ENCODE results near the gene ZSWIM1.
A peak's percentile ranks its signal among the peaks of the same experiment; 100 is the strongest.
"Not testable (repeated sequence)": the region's sequence is repeated elsewhere in the genome, so short reads cannot be mapped to it uniquely, and the experiment has no call there.

The ZSWIM1 gene

DNA sequence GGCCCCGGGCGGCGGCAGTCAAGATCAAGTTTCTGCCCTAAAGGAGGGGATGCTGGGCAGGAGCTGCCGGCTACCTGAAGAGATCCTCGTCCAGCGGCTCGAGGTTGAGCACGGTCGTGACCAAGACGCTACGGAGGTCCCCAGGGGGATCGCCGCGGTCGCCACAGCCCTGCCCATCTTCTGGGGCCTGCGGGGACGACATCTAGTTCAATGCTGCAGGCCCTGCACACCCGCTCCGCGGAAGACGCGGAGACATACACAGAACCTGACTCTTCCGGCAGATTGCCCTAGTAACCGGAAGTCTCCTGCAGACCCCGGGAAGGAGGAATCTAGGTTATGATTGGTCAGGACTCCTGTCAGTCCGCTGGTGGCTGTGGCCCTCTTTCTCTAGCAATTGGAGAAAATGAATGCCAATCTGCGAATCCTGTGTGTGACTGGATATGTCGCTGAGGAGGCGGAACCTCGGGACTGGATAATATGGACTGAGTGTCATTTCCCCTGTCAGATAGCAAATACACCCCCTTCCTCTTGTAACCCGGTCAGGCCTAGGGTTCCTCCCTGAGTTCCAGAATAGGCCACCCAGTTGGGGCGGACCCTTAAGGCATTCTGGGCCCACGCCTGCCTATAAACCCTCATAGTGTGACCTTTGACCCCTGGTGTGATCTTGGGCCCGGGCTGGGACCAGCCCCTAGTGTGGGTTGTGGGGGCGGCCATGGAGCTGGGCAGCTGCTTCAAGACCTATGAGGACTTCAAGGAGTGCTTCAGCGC, 23.7 kb upstream of the ZSWIM1 start, which contains the start of the genes ACOT8 and ZSWIM3:
Gene ACOT8 (minus strand): TSS at position 279 of the 768 bp plus-strand sequence. CDS start 77 bp downstream, at position 202.
Gene ZSWIM3 (plus strand): TSS at position 501 of the 768 bp plus-strand sequence. CDS start 212 bp downstream, at position 713.
- DNase-seq: peak; percentile 95

DNA sequence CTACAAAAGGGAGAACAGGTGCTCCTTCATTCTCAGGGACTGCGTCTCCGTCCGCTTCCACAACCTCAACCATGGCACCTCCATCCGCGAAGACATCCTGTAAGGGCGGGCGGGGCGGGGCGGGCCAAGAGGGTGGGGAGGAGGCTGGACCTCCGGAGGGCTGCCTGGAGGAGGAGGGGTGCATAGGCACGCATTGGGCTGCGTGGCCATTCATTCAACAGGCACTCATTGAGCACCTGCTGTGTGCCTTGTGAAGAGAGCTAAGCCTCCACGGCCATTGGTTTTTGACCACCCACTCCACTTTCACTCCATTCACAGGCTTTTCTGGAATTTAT, 23.2 kb upstream of the ZSWIM1 start:
- peak; percentile 57 for DNase-seq

DNA sequence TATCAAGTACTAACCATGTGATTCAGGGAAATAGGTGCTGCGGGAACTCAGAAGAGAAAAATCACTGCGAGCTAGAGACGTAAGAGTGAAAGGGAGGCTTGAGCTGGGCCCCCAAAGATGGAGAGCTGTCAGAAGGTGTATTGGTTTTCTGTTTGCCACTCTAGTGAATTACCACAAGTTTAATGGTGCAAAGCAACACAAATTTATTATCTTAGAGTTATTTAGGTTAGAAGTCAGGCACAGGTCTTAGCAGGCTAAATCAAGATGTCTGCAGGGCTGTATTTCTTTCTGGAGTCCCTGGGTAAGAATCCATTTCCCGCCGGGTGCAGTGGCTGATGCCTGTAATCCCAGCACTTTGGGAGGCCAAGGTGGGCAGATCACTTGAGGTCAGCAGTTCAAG, 21.1 kb upstream of the ZSWIM1 start:
- no peak for DNase-seq

DNA sequence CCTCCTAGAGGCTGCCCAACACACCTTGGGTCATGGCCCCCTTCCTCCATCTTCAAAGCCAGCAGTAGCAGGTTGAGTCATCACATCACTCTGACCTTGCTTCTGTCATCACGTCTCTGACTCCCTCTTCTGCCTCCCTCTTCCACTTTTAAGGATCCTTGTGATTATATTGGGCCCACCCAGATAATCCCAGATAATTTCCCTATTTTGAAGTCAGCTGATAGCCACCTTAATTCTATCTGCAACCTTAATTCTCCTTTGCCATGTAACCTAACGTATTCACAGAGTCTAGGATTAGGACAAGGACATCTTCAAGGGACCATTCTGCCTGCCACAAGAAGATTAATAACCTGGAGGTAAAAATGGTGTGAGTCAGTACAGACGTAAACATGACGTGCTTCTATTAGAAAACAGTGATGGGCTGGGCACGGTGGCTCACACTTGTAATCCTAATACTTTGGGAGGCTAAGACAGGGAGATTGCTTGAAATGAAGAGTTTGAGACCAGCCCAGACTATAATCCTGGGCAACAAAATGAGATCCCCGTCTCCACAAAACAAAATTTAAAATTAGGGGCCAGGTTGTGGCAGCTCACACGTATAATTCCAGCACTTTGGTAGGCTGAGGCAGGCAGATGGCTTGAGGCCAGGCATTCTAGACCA, 20.3 kb upstream of the ZSWIM1 start:
- DNase-seq: no peak

DNA sequence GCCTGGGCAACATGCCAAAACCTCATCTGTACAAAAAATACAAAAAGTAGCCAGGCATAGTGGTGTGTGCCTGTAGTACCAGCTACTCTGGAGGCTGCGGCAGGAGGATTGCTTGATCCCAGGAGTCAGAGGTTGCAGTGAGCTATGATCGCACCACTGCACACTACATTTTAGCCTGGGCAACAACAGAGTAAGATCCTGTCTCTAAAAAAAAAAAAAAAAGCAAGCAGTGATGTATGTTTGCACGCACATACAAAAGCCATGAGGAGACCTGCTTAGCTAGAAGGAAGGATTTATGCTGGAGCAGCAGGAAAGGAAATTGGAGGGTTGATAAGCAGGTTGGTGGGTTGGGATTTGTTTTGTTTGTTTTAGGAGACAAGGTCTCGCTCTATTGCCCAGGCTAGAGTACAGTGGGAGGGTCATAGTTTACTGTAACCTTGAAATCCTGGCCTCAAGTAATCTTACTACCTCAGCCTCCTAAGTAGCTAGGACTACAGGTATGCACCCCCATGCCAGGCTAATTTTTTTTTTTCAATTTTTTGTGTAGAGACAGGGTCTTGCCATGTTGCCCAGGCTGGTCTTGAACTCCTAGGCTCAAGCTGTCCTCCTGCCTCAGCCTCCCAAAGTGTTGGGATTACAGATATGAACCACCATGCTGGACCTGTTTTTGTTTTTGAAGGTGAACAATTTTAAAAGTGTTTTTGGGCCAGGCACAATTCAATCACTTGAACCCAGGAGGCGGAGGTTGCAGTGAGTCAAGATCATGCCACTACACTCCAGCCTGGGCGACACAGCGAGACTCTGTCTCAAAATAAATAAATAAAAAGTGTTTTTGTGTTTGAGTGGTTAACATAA, 19.6 kb upstream of the ZSWIM1 start:
- no peak for DNase-seq

DNA sequence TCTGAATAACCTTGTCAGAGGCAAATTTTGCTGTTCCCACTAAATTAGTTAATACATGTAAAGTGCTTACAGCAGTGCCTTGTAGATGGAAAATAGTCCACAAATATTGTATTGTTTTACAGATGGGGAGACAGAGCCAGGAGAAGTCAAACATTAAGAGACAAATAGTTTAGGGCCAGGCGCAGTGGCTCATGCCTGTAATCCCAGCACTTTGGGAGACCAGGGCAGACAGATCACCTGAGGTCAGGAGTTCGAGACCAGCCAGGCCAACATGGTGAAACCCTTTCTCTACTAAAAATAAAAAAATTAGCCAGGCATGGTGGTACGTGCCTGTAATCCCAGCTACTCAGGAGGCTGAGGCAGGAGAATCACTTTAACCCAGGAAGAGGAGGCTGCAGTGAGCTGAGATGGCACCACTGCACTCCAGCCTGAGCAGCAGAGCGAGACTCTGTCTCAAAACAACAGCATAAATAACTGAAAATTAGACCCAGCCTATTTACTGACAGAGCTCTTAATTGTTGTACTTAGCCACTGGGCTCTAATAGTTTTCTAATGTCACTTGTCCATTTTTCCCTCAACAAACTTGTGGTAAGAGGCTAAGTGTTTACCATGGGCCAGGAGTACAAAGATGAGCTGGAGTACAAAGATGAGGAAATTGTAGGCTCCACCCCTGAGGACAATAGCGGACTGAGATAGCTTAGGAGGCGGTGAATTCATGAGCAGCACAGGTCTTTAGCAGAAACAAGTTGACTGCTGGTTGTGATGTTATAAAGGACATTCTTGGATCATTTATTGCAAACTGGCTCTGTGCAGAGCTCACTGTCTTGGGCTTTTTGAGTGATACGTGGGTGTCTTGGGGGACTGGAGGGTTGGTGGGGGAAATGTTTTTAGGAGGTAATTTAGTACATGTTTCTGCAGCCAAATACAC, 17.2 kb upstream of the ZSWIM1 start:
- DNase-seq: no peak

DNA sequence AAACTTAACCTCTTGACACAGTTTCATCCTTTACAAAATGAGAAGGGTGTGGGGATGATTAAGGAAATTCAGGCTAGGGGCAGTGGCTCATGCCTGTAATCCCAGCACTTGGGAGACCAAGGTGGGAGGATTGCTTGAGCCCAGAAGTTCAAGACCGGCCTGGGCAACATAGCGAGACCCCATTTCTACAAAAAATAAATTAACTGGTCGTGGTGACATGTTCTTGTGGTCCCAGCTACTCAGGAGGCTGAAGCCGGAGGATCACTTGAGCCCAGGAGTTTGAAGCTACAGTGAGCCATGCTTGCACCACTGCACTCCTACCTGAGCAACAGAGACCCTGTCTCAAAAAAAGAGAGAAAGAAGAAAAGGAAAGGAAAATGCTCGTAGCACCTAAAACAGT, 14.6 kb upstream of the ZSWIM1 start:
- no peak for DNase-seq

DNA sequence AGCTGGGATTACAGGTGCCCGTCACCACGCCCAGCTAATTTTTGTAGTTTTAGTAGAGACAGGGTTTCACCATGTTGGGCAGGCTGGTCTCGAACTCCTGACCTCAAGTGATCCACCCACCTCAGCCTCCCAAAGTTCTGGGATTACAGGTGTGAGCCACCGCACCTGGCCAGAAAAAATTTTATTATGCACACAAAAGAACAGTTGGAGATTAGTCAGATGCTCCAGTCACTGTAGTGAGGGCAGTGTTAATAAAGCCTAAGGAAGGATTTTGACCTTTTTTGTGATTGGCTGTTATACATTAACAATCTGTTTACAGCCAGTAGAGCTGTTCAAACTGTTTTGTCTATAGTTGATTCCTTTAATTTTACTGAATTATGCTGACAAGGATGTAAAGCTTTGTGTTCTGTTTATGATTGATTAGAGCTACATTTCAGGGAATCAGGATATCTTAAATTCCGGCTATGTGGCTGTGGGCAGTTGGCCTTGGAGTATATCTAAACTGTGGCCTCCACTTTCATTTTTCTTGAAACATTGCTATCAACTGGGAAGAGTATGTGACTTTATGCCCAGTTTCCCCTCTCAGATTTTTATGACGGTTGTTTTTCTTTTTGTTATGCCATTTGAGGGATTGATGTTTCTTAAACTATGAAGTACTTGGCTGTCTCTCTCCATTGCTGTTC, 13.8 kb upstream of the ZSWIM1 start:
- DNase-seq: no peak

DNA sequence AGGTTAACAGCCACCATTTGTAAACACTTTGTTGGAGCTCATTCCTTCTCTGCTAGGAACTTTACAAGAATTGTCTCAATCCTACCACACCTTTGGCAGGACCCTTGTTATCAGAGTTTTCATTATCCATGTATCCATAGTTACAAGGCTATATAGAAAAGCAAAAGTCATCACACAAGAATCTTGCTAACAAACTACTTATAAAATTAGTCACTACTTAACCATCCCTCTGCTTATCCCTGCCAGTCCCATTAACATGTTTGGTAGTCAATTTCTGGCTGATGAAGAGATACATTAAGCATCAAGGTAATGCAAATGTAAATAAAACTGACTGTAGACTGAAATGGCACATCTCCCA, 13.2 kb upstream of the ZSWIM1 start:
- DNase-seq: no peak

DNA sequence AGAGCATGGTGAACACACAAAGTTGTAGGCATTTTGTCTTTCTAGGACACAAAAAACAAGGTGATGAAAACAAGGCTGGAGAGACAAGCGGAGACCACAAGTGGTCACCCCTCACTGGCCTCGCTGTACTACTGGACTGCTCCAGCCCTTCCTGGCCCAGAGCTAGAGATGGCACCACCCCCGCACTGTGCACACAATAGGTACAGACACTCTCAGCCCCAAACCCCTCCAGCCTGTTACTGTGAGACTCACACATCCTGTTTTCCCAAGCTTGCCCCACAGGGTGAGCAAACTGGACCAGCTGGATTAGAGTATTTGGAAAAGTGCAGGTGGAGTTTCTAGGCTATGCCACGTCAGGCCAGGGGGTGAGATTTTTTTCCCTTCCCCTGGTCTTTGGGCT, 8.4 kb upstream of the ZSWIM1 start:
- DNase-seq: no peak

DNA sequence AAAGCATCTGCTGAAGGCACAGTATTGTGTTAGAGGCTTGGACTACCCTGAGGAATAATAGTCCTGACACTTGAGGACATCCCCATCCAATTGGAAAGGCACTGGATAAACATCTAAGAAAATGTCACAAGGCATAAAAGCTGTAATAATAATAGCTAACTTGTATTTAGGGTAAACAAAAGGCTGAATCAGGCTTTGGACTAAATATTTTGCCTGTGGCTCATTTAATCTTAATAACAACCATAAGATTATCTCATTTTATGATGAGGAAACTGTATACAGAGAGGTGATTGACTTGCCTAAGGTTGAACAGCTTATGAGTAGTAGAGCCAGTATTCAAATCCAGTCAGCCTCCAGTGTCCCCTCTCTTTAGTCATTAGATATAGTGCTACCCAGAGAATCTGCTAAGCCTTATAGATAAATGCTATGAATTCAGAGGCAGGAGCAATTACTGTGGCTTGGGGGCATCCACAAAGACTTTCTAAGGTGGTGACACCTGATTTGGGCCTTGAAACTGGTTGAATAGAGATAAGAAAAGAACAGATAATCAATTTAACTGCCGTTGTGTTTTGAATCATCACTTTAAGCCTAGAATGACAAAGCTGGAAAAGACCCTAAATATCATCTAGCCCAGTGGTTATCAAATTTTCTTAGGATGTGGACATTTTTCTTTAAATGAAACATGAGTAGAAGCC, 7.5 kb upstream of the ZSWIM1 start:
- no peak for DNase-seq

DNA sequence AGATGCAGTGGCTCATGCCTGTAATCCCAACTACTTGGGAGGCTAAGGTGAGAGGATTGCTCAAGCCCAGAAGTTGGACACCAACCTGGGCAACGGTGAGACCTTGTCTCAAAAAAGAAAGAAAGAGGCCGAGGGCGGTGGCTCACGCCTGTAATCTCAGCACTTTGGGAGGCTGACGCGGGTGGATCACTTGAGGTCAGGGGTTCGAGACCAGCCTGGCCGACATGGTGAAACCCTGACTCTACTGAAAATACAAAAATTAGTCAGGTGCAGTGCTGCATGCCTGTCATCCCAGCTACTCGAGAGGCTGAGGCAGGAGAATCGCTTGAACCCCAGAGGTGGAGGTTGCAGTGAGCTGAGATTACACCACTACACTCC, 6.9 kb upstream of the ZSWIM1 start:
- DNase-seq: not testable (repeated sequence)

DNA sequence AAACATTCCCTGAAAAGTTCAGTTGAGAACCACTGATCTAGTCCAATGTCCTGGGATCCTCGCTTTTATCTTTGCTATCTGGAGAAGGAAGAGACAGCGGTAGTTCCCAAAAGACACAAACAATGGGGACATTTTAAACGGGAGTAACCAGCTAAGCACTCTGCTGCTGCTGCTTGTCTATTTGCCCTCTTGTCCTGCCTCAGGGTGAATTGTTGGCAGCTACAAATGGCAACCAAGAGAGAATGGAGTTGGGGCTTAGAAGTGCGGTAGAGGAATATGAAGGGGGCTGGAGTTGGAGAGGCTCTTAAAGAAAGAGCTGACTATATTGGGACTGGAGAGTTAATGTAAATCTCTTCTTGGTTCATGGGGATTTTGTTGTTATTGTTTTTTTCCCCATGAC, 6.5 kb upstream of the ZSWIM1 start:
- DNase-seq: no peak

DNA sequence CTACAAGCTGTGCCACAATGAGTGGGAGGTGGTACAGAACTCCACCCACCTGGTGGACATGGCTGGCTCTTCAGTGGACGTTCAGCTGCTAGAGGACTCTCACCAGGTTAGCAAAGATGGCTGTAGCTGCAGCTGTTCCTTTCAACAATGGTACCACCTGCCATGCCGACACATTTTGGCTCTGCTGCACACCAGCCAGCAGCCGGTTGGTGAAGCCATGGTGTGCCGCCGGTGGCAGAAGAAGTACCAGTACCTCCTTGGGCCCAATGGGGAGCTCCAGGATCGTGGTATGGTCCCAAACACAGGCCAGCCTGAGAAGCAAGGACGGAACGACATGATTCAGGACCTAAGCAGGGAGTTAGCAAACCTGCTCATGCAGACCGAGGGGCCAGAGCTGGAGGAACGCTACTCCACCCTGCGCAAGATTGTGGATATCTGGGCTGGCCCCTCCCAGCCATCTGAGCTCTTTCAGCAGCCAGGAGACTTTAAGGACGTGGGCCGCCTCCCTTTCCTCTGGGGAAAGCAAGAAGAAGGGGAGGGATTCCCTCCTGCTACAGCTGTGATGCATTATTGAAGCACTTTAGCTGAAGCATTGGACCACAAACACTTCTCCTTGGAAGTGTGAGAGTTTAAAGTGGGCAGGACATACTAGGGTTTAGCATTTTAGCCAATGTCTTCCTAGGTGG, 2.8 kb upstream of the ZSWIM1 start:
- no peak for DNase-seq

DNA sequence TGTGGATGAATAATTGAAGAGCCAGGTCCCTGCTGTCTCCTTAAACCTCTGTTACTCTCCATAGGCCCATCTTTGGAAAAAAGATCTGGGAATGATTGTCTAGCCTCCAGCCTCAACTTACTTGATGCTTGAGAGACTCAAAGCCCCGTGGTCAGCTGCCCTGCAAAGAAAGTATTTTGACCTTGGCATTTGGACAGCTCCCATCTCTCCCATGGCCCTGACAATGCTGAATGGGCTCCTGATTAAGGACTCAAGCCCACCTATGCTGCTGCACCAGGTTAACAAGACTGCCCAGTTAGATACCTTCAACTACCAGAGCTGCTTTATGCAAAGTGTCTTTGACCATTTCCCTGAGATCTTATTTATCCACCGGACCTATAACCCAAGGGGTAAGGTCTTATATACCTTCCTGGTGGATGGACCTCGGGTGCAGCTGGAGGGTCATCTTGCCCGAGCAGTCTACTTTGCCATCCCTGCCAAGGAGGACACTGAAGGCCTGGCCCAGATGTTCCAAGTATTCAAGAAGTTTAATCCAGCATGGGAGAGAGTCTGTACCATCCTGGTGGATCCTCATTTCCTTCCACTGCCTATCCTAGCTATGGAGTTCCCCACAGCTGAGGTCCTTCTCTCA, 1.6 kb downstream of the ZSWIM1 start:
- no peak for DNase-seq

DNA sequence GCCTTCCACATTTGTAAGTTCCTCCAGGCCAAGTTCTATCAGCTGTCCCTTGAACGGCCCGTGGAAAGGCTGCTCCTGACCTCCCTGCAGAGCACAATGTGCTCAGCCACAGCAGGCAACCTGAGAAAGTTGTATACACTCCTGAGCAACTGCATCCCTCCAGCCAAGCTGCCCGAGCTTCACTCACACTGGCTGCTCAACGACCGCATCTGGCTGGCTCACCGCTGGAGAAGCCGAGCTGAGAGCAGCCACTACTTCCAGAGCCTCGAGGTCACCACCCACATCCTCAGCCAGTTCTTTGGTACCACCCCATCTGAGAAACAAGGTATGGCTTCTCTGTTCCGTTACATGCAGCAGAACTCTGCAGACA, 2.1 kb downstream of the ZSWIM1 start:
- no peak for DNase-seq

DNA sequence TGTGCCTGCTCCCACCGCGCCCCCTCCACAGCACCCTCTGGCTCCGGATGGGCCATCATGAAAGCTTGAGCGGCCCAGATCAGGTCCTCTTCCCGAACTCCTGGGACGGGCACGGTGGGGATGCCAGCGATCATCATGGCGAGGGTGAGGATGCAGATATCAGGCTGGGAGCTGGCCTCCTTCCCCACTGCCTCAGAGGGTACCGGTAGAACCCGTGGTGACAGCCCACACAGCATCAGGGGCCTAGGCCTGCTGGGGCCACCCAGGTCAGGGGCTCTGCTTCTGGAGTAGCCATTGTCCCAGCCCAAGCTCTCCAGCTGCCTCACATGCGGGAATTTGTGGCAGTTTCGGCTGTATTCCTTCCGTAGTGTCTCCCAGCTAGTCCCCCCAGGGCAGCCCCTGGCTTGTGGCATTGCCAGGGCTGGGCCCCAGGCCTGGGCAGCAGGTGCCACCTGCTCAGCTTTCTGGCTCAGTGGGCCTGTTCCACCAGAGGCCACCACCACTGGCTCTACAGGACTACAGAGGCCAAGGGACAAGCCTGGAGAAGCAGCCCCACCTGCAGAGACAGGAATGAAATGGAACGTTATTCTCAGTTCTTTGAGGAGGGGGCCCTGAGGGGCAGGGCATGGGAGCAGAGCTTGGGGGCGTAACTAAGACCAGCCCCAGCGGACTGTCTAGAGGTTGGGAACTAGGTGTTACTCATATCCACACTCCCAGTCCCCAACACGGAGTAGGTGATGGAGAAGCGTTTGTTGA, 5.7 kb downstream of the ZSWIM1 start:
- no peak for DNase-seq

DNA sequence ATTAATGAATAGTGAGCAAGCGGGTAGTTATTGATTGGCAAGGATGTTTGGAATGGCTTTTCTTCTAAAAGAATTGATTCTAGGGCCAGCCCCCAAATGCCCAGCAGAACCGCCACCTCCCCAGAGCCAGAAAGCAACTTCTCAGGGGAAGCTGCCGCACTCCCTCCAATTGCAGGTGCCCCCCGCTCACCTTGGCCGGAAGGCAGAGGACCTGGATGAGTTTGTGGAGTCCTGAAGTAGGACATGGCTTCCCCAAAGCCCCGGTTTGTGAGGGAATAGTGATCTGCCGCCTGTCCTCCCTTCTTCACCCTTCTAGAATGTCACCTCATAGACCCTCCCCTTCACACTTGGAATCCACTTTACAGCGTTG, 6.3 kb downstream of the ZSWIM1 start, which contains the start of gene SPATA25:
Gene SPATA25 (minus strand): TSS at position 277 of the 370 bp plus-strand sequence. CDS start 32 bp downstream, at position 245.
- DNase-seq: no peak

DNA sequence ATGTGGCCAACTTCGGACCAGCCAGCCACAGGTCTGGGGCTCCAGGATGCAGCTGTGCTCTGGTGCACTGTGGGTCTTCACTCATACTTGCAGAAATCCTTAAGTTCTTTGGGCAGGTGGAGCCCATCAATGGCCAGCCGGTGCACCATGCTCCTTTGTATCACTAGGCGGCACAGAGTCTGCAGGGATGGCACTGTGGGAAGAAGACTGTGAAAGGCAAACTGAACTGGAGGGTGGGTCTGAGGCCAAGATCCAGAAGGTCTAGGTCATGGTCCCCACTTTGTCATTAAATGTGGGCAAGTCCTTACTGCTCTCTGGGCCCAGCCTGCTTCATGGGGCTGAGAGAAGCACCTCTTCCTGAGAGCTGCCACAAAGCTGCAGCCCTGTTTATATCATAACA, 7.7 kb downstream of the ZSWIM1 start:
- no peak for DNase-seq
